ENCODE data around the gene DST. TPM values are rescaled to one million over a fixed set of nuclear protein-coding genes. Genes with fewer than 3 reads are reported as not detected.

The DST gene
- total RNA-seq, 1 donor from 2014 or later, result 151 TPM

- H3K9me3 Mint-ChIP-seq (ENCODE audit: low read depth), result no peaks in the 10 kb centered on the region
Observed at GRCh38 chr6:56644366-56644765, 1.7 kb upstream of the DST start.

GRCh38 chr6:56643379-56644089, 845 bp upstream of the DST start:
- no peak overlapping the region for H3K27ac Mint-ChIP-seq
- H3K4me3 Mint-ChIP-seq (ENCODE audit: low read depth), result no peak overlapping the region
- DNase-seq (ENCODE audit: low spot score, unreplicated experiment), result no peak
- TF ChIP-seq CTCF (IDR thresholded peaks at IDR 0.05; ENCODE audit: unreplicated experiment), result no peak
- no peaks in the 10 kb centered on the region for H3K27me3 Mint-ChIP-seq
- no peaks in the 10 kb centered on the region for H3K9me3 Mint-ChIP-seq (ENCODE audit: low read depth)
- H3K36me3 Mint-ChIP-seq (ENCODE audit: insufficient read depth), result peaks cover 17% of the 10 kb centered on the region
- H3K4me1 Mint-ChIP-seq (ENCODE audit: low read depth), result no peaks in the 10 kb centered on the region

More at GRCh38 chr6:56644366-56644765, 1.7 kb upstream of the DST start:
- H3K4me3 Mint-ChIP-seq (ENCODE audit: low read depth), result no peak overlapping the region
- no peaks in the 10 kb centered on the region for H3K27me3 Mint-ChIP-seq
- DNase-seq (ENCODE audit: low spot score, unreplicated experiment), result no peak
- TF ChIP-seq CTCF (IDR thresholded peaks at IDR 0.05; ENCODE audit: unreplicated experiment), result no peak
- no peaks in the 10 kb centered on the region for H3K4me1 Mint-ChIP-seq (ENCODE audit: low read depth)
- H3K36me3 Mint-ChIP-seq (ENCODE audit: insufficient read depth), result peaks cover 16% of the 10 kb centered on the region
- no peak overlapping the region for H3K27ac Mint-ChIP-seq

GRCh38 chr6:56640374-56640773, 2.3 kb downstream of the DST start:
- H3K4me1 Mint-ChIP-seq (ENCODE audit: low read depth), result no peaks in the 10 kb centered on the region
- peaks cover 13% of the 10 kb centered on the region for H3K36me3 Mint-ChIP-seq (ENCODE audit: insufficient read depth)
- H3K9me3 Mint-ChIP-seq (ENCODE audit: low read depth), result no peaks in the 10 kb centered on the region
- no peak for DNase-seq (ENCODE audit: low spot score, unreplicated experiment)
- H3K27me3 Mint-ChIP-seq, result no peaks in the 10 kb centered on the region
- TF ChIP-seq CTCF (IDR thresholded peaks at IDR 0.05; ENCODE audit: unreplicated experiment), result no peak
- no peak overlapping the region for H3K4me3 Mint-ChIP-seq (ENCODE audit: low read depth)
- H3K27ac Mint-ChIP-seq, result peak overlapping the region; percentile 54

- Mint-ChIP-seq H3K9me3 (ENCODE audit: low read depth) (no peaks in the 10 kb centered on the region), H3K27ac (no peak overlapping the region), H3K36me3 (ENCODE audit: insufficient read depth) (peaks cover 20% of the 10 kb centered on the region), H3K4me3 (ENCODE audit: low read depth) (no peak overlapping the region), H3K27me3 (no peaks in the 10 kb centered on the region), H3K4me1 (ENCODE audit: low read depth) (no peaks in the 10 kb centered on the region)
- no peak for DNase-seq (ENCODE audit: low spot score, unreplicated experiment)
- TF ChIP-seq CTCF (IDR thresholded peaks at IDR 0.05; ENCODE audit: unreplicated experiment), result no peak
Observed at GRCh38 chr6:56638760-56639159, 3.9 kb downstream of the DST start.

GRCh38 chr6:56637640-56638039, 5.0 kb downstream of the DST start:
- peak; percentile 71 for TF ChIP-seq CTCF (IDR thresholded peaks at IDR 0.05; ENCODE audit: unreplicated experiment)
- Mint-ChIP-seq H3K9me3 (ENCODE audit: low read depth) (no peaks in the 10 kb centered on the region), H3K27me3 (no peaks in the 10 kb centered on the region), H3K4me1 (ENCODE audit: low read depth) (no peaks in the 10 kb centered on the region), H3K4me3 (ENCODE audit: low read depth) (no peak overlapping the region), H3K36me3 (ENCODE audit: insufficient read depth) (peaks cover 25% of the 10 kb centered on the region), H3K27ac (no peak overlapping the region)
- DNase-seq (ENCODE audit: low spot score, unreplicated experiment), result no peak

Data from progenitor cell of endocrine pancreas (in vitro differentiated cells).